ENCODE data around the gene SOX5.
"Not testable (repeated sequence)": the region's sequence is repeated elsewhere in the genome, so short reads cannot be mapped to it uniquely, and the experiment has no call there.

Gene SOX5

GRCh38 chr12:23752245-23752644, 197.2 kb downstream of the SOX5 start:
- FAIRE-seq = no peak

- no peak for FAIRE-seq
These were observed 197.8 kb downstream of the SOX5 start for GRCh38 chr12:23751641-23752040.

GRCh38 chr12:23750923-23751322, 198.5 kb downstream of the SOX5 start:
- no peak for FAIRE-seq

DNA sequence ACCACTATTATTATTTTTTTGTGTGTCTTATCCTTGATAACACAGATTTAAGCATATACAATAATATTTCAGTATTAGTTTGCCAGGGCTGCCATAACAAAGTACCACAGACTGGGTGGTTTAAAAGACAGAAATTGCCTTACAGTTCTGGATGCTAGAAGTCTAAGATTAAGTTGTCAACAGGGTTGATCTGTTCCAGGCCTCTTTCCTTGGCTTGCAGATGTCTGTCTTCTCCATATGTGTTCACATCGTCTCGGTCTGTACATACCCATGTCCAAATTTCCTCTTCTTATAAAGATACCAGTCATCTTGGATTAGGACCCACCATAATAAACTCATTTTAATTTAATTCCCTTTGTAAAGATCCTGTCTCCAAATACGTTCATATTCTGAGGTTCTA, 204.8 kb downstream of the SOX5 start:
- FAIRE-seq = no peak

GRCh38 chr12:23742574-23742973, 206.9 kb downstream of the SOX5 start:
- FAIRE-seq = no peak

GRCh38 chr12:23731493-23731892, 218.0 kb downstream of the SOX5 start:
- FAIRE-seq = no peak

DNA sequence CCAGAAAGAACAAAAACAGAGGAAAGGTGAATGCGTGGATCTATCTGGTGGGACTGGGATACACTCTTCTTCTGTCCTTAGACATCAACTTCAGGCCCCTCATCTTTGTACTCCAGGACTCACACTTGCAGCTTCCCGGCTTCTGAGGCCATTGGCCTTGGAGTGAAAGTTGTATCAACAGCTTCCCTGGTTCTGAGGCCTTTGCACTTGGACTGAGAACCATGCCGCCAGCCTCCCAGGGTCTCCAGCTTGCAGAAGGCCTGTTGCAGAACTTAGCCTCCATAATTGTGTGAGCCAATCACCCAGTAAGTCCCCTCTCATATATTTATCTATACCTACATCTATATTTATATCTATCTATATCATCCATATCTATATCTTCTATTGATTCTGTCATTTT, 218.4 kb downstream of the SOX5 start:
- no peak for FAIRE-seq

- FAIRE-seq = no peak
These were observed 220.1 kb downstream of the SOX5 start for GRCh38 chr12:23729359-23729758.

GRCh38 chr12:23726646-23727045, 222.8 kb downstream of the SOX5 start:
- no peak for FAIRE-seq

DNA sequence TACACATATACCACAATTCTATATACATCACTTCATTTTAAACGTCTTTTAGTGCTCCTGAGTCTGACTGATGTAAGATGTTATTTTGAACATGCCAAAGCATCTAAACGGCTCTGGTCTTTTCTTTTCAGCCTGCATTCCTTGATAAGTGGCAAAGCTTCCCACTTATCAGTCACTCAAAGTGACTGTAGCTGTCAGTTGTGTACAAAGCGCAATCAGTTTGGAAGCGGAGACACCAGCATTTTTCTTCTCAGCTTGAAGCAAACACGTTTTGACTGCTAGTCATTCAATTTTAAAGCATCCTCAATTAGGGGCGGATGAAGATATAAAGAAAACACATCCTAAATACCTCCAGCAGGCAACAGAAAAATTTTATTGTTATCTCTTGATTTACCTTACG, 226.8 kb downstream of the SOX5 start:
- FAIRE-seq = no peak

DNA sequence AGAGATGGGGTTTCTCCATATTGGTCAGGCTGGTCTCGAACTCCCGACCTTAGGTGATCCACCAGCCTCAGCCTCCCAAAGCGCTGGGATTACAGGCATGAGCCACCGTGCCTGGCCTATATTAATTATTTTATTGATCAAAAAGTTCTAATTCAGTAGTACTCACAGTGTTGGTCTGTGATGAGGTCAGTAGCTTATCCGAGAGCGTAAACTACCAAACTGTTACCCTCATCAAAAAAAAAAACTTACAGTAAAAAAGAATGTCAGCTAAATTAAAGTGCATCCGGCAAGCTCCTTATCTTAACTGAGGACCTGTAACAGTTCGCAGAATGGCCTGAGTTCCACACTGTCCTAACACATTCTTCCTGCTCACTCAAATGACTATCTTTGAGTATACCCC, 228.2 kb downstream of the SOX5 start:
- no peak for FAIRE-seq

GRCh38 chr12:23719493-23719892, 230.0 kb downstream of the SOX5 start:
- FAIRE-seq = no peak

DNA sequence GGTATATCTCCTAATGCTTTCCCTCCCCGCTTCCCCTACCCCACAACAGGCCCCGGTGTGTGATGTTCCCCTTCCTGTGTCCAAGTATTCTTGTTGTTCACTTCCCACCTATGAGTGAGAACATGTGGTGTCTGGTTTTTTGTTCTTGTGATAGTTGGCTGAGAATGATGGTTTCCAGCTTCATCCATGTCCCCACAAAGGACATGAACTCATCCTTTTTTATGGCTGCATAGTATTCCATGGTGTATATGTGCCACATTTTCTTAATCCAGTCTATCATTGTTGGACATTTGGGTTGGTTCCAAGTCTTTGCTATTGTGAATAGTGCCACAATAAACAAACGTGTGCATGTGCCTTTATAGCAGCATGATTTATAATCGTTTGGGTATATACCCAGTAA, 239.1 kb downstream of the SOX5 start:
- FAIRE-seq = not testable (repeated sequence)

- no peak for FAIRE-seq
These were observed 241.2 kb downstream of the SOX5 start for GRCh38 chr12:23708185-23708837.

- no peak for FAIRE-seq
These were observed 242.2 kb downstream of the SOX5 start for GRCh38 chr12:23707270-23707669.

DNA sequence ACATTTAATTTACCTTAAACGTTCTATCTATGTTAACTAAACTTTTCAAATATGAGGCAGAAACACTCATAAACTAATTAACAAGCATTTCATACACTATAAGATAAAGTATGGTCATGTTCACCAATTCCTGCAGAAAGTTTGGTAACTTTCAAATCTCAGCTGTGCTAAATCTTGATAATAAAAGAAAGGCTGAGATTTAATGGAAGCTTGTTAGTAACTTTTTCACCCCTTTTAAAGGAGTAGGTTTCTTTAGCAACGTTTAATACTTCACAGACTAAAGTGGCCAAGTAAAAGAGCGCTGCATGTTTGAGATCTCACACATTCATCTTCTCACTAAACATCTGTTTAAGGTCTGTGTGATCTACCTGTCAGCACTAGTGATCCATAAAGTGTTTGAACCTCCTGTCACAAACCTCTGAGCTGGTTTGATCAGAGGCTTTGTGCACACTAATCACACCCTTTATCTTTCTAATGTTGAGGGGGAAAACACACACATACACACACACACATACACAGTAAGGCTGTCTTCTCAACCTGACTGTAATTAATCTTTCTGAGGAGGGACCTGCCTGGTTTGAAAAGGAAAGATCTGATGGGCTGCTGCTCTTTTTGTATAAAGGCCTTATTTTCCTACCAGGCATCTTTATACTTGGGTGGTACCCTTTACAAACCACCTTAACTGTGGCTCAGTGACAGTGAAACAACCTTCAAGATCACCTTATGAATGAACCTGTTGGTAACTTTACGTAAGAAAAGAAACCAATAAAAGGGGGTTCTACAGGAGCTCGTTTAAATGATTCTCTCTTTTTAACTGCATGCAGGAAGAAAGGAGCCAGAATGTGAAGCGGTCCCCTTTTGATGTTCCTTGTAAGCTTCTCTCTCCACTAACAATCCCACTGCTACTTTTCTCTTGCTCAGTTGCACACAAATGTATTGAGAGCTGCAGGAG, 244.2 kb downstream of the SOX5 start:
- FAIRE-seq = peak; percentile 21

DNA sequence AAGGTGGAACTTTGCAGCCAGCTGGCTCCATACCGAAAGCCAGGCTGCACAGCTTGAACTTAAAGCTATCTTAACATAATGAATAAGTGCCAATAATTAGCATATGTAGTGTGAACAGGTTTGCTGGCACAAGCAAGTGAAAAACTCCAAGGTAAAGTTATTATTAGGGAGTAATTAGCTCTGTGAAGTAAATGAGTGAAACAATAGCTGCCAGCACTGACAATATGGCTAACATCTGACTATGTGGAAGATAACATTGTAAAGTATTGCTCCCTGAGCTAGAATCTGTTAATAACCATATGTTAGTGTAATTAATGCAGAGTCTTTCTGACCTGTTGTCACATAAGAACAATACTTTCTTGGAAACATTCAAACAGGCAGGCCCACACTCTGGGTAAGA, 246.4 kb downstream of the SOX5 start:
- no peak for FAIRE-seq

DNA sequence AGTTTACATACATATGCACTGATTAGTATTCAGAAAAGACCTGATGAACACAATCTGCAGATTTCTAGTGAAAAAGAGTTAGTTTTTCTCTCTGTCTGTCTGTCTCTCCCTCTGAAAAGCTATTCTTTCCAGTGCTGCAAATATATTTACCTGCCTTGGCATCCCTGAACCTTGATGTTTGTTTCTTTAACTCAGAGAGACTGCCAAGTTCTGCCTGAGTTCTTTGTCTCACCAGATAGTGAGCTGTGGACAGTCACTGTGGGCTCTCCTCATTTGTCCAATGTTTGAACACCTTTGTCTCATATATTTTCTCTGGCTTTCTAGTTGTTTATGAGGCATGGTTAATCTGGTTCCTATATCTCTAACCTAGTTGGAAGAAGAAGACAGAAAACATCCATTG, 250.4 kb downstream of the SOX5 start:
- FAIRE-seq = no peak

DNA sequence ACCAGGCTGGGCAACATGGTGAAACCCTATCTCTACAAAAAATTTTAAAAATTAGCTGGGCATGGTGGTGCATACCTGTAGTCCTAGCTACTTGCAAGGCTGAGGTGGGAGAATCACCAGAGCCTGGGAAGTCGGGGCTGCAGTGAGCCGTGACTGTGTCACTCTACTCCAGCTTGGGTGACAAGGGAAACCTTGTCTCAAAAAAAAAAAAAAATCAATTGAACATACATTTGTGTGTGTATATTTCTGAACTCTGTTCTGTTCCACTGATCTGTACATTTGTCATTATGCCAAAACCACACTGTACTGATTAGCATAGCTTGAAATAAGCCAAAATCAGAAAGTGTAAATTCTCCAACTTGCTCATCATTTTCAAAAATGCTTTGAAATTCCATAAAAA, 254.6 kb downstream of the SOX5 start:
- no peak for FAIRE-seq

DNA sequence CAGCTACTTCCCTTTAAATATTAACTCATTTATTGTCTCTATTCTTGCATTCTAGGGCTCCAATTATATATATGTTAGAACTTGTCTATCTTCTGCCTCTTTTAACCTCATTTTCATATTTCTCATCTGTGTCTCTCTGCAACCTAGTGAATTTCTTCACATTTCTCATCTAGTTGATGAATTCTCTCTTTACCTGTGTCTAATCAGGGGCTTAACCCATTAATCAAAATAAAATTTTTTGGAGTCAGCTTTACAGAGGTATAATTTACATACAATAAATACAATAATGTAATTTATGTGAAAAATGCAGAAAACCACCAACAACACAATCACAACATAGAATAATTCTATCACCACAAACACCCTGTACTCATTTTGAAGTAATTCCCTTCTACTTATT, 255.2 kb downstream of the SOX5 start:
- no peak for FAIRE-seq

GRCh38 chr12:23687947-23688346, 261.5 kb downstream of the SOX5 start:
- no peak for FAIRE-seq

GRCh38 chr12:23686095-23686494, 263.4 kb downstream of the SOX5 start:
- FAIRE-seq = no peak

DNA sequence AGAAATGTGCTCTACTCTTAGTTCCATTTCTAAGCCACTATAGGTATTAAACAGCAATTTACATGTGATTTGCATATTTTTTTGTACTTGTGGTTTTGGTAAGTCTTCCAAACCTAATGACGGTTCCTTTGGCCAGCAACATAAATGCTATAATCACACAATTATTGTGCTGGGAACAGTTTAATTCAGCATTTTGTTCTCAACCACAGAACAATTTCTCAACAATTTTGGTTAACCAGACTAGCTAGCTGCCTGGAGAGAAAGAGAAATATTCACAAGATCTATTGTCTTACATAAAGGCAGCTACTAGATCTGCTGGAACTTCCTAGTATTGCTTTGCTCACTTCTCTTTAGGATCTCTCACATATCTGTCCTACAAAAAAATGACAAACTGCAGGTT, 265.3 kb downstream of the SOX5 start:
- peak; percentile 38 for FAIRE-seq

GRCh38 chr12:23681237-23681636, 268.2 kb downstream of the SOX5 start:
- FAIRE-seq = peak; percentile 13
